Heart right ventricle (tissue), 16 donors: ENCODE measurements around the gene ARSJ. TPM values are rescaled to one million over a fixed set of nuclear protein-coding genes. Genes with fewer than 3 reads are reported as not detected.
"Not testable (repeated sequence)": the region's sequence is repeated elsewhere in the genome, so short reads cannot be mapped to it uniquely, and the experiment has no call there.

Experiments used
- ATAC-seq, 8 donors: fragments of 200-7000 bp; cut with Tn5 transposase; one replicate each; pipeline ENCODE4 v1.9.1; 2020; ENCODE audit warnings: mild to moderate bottlenecking in 8 of 8, moderate library complexity in 8 of 8, moderate number of reproducible peaks in 1 of 8
- DNase-seq, 2 donors: peaks; one replicate each; pipeline ENCODE4 v3.0.0-alpha.2; 2020
- H3K27ac ChIP-seq, 10 donors: fragments of 200-600 bp; sonication (generic) in 2 of 10; one replicate each; pipeline versions ENCODE4 v1.5.0 to v1.8.0; 2020 to 2022; ENCODE audit warnings: mild to moderate bottlenecking in 3 of 10
- H3K27me3 ChIP-seq, 7 donors: fragments of 200-600 bp; one replicate each; pipeline ENCODE4 v1.8.0; 2021 to 2022; ENCODE audit warnings: mild to moderate bottlenecking in 2 of 7
- H3K36me3 ChIP-seq, 9 donors: fragments of 200-600 bp; sonication (generic) in 1 of 9; one replicate each; pipeline versions ENCODE4 v1.5.0 to v1.8.0; 2020 to 2022; ENCODE audit warnings: mild to moderate bottlenecking in 2 of 9
- H3K4me1 ChIP-seq, 9 donors: fragments of 200-600 bp; sonication (generic) in 1 of 9; one replicate each; pipeline versions ENCODE4 v1.5.0 to v1.8.0; 2020 to 2022; ENCODE audit warnings: mild to moderate bottlenecking in 4 of 9
- H3K4me3 ChIP-seq, 10 donors: fragments of 200-600 bp; sonication (generic) in 2 of 10; one replicate each; pipeline versions ENCODE4 v1.5.0 to v1.8.0; 2020 to 2022; ENCODE audit warnings: mild to moderate bottlenecking in 7 of 10, moderate library complexity in 2 of 10
- H3K9me3 ChIP-seq, 11 donors: fragments of 200-600 bp in 10 of 11; sonication (generic) in 2 of 11; one replicate each; pipeline versions ENCODE4 v1.5.0 to v1.8.0; 2013 to 2022; ENCODE audit warnings: mild to moderate bottlenecking in 2 of 11, control low read depth in 1 of 11, moderate library complexity in 1 of 11
- whole genome bisulfite sequencing, 2 donors: extraction: QIAGEN DNeasy Blood & Tissue Kit; methylation state at CpG; one replicate each; pipeline ENCODE4 v1.1.7; 2013; ENCODE audit warnings: inconsistent platforms in 1 of 2; 5-methylcytosine and 5-hydroxymethylcytosine counted together
- intact Hi-C, 10 donors: fragments of 100-400 bp; cut with DNase I; formaldehyde crosslinking; loops; one replicate each; pipeline versions ENCODE4 v1.11.1 to v1.14.2; 2022
- polyA plus RNA-seq, 2 donors: library from polyadenylated mRNA; stranded (reverse); fragments of 200-250 nt; gene quantifications; one replicate each; pipeline ENCODE4 v1.2.3, GENCODE V29; 2013
- total RNA-seq, 10 donors: library from RNA; stranded (reverse); fragmentation: NEBNext Ultra II Directional in 3 of 10; extraction: Animal tissue kit (Norgen Biotek cat#: 25700) in 3 of 10; gene quantifications; one replicate each; pipeline versions ENCODE4 v1.2.1 to v1.2.4, GENCODE V29; 2021 to 2023
- TF ChIP-seq, protein P1 (sequence below), 9 donors: fragments of 200-600 bp; sonication (generic) in 2 of 9; IDR thresholded peaks; one replicate each; pipeline versions ENCODE4 v1.5.0 to v1.8.0; 2021 to 2022; ENCODE audit warnings: antibody characterized with exemption in 9 of 9, mild to moderate bottlenecking in 5 of 9, moderate library complexity in 1 of 9
- donor health status: Arrhythmogenic right ventricular cardiomyopathy.
- donor health status: ischemic (EF 13 %, LVEDD 7.1; RV severe dilation, severe dysfunction).
- donor health status: healthy with polysubstance abuse.
- donor health status: DM: no; HTN: yes; CAD: no.
- donor health status: DM: no; HTN: no; CAD: no.
- donor health status: ischemic (EF 25% LVEDD 6.9; RV normal size, moderate dysfunction).
- donor health status: ischemic (EF 25% LVEDD 5.7; RV mildly dilated, moderate dysfunction).
- donor health status: healthy.
- donor health status: DM: yes; HTN: yes; CAD: no.
- donor health status: Ischemic cardiomyopathy.
- donor health status: ischemic (EF 35%, LVEDD 5.7; RV mildly dilated, moderate dysfunction).
- donor health status: nonischemic (EF 11% LVEDD 7.7; RV severe dilation, severe dysfunction).
- donor health status: DM: yes; HTN: yes; CAD: no.
- donor health status: PGD.
- donor health status: ischemic (EF 29% LVEDD 5.4; RV normal size, mild dysfunction).
- donor health status: nonischemic (EF 23%, LVEDD 6.1; RV moderate dilation, normal function).

Gene ARSJ
- total and polyA plus RNA-seq, 12 donors: 0.44 to 6.6 (median 1.2) TPM

DNA sequence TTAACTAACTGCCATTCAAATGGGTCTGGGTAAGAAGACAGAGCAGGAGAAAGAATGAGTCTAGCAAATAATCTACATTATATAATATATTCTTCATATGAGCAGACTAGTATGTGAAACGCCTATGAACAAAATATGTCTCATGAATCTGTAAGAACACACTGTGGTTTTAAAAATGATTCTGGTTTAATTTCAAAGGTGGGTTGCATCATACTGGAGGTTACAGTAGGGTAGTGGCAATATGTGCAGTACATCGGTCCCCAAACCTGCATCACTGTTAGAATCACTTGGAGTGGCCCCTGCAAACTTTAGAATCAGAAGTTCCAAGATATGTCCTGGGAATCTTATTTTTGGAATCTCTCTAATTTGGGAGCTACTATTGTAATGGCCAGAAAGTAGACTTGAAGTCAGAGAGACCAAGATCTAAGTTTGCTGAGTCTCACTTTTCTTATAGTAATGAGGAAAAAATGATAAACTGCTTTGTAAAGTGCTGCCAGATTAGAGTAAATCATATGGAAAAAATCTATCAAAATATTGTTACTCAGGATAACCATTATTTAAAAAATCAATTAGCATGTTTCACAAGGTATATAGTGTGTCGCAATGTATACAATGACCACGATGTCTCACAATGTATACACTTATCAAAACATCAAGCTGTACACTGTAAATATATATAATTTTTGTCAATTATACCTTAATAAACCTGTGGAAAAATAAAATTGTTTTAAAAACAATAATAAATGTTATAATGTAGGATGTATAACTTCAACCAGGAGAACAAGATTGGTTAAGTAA lies 37.9 kb upstream of the ARSJ start:
- ATAC-seq: no peak
- intact Hi-C loops: no loop called here
- WGBS, 2 donors: 93% methylated on average over 4 of the region's 4 CpGs
- Histone ChIP-seq H3K27me3 (peaks cover 0 to 3% (median 0%) of the 10 kb centered on the region in 7 donors), H3K4me1 (no peaks in the 10 kb centered on the region), H3K9me3 (no peaks in the 10 kb centered on the region), H3K36me3 (no peaks in the 10 kb centered on the region), H3K4me3 (no peak overlapping the region), H3K27ac (no peak overlapping the region)
- no peak for DNase-seq
- TF ChIP-seq, protein P1, sequence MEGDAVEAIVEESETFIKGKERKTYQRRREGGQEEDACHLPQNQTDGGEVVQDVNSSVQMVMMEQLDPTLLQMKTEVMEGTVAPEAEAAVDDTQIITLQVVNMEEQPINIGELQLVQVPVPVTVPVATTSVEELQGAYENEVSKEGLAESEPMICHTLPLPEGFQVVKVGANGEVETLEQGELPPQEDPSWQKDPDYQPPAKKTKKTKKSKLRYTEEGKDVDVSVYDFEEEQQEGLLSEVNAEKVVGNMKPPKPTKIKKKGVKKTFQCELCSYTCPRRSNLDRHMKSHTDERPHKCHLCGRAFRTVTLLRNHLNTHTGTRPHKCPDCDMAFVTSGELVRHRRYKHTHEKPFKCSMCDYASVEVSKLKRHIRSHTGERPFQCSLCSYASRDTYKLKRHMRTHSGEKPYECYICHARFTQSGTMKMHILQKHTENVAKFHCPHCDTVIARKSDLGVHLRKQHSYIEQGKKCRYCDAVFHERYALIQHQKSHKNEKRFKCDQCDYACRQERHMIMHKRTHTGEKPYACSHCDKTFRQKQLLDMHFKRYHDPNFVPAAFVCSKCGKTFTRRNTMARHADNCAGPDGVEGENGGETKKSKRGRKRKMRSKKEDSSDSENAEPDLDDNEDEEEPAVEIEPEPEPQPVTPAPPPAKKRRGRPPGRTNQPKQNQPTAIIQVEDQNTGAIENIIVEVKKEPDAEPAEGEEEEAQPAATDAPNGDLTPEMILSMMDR (IDR thresholded peaks at IDR 0.05): no peak

- peaks cover 0 to 3% (median 0%) of the 10 kb centered on the region in 7 donors for H3K27me3 ChIP-seq
- H3K9me3 ChIP-seq: peaks cover 0 to 8% (median 0%) of the 10 kb centered on the region in 11 donors
- ATAC-seq (no peak), DNase-seq (no peak)
- no peaks in the 10 kb centered on the region for H3K36me3 ChIP-seq
- no peaks in the 10 kb centered on the region for H3K4me1 ChIP-seq
- no peak overlapping the region for H3K4me3 ChIP-seq
- WGBS, 2 donors: 43 to 60% methylated on average over 1 of the region's 1 CpG
- TF ChIP-seq, protein P1 (IDR thresholded peaks at IDR 0.05): no peak
- intact Hi-C loops: no loop called here
- H3K27ac ChIP-seq: no peak overlapping the region
These were observed 36.0 kb upstream of the ARSJ start for GRCh38 chr4:114015444-114015899.

- intact Hi-C loops, H3K4me3 ChIP-seq, H3K27ac ChIP-seq, H3K4me1 ChIP-seq, H3K36me3 ChIP-seq, DNase-seq, H3K27me3 ChIP-seq, ATAC-seq: not testable (repeated sequence)
- H3K9me3 ChIP-seq: peaks cover 0 to 13% (median 0%) of the 10 kb centered on the region in 11 donors
- WGBS, 2 donors: 86 to 88% methylated on average over 4 of the region's 4 CpGs
These were observed 33.8 kb upstream of the ARSJ start for GRCh38 chr4:114013201-114013600.

GRCh38 chr4:114012749-114013148 lies 33.3 kb upstream of the ARSJ start:
- intact Hi-C loops: no loop called here
- Histone ChIP-seq H3K4me1 (no peaks in the 10 kb centered on the region), H3K9me3 (peaks cover 0 to 17% (median 0%) of the 10 kb centered on the region in 11 donors), H3K36me3 (no peaks in the 10 kb centered on the region), H3K27me3 (peaks cover 0 to 3% (median 0%) of the 10 kb centered on the region in 7 donors), H3K27ac (no peak overlapping the region), H3K4me3 (no peak overlapping the region)
- DNase-seq (no peak), ATAC-seq (no peak)
- TF ChIP-seq, protein P1 (IDR thresholded peaks at IDR 0.05): no peak
- 83 to 85% methylated on average over 8 of the region's 8 CpGs for WGBS, 2 donors
